ENCODE results near the gene DNAJB6. TPM values are rescaled to one million over a fixed set of nuclear protein-coding genes. Genes with fewer than 3 reads are reported as not detected.

Gene DNAJB6
- polyA plus RNA-seq, 4 donors: 151 to 175 (median 167) TPM

DNA sequence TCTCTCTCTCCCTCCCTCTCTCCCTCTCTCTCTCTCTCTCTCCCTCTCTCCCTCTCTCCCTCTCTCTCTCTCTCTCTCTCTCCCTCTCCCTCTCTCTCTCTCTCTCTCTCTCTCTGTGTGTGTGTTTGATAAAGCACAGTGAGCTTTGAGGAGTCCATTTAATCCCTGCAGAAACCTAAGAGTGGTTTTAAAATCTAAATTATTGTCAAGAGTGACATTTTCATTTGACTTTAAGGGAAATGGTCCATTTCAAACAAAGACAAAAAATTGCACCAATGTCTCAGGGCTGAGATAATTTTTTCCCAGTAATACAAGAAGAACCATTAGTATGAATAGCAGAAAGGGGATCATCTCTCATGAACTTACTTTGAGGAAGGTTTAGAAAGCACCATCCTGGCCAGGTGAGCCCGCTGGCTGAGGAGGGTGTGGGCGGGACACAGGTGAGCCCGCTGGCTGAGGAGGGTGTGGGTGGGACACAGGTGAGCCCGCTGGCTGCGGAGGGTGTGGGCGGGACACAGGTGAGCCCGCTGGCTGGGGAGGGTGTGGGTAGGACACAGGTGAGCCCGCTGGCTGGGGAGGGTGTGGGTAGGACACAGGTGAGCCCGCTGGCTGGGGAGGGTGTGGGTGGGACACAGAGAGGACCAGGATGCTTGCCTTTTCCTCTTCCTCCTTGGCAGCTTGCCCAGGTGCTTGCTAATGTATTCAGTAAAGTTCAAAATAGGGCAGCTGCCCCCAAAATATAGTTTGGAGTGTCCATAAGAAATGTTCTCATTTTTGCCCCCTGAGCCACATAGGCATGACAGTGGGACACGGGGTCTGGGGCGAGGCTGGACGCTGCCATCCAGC lies 125.0 kb downstream of the DNAJB6 start:
- DNase-seq (ENCODE audit: low read depth in 4 of 4, low spot score in 3 of 4): no peak

DNA sequence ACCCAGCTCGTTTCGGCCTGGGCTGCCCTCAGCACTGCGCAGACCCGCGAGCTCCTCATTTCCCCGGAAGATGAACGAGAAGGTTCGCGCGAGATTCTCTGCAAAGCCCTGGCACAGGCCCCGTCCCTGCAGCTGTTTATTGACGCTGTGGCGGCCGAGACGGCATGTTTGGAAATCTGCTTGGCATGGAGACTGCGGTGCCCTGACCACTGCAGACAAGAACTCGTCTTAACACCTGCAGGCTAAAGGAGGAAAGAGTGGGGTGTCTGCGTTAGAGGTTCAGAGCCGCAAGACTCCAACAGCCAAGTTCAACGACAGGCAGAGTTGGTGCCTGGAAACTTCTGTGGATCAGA lies 125.6 kb downstream of the DNAJB6 start:
- DNase-seq (ENCODE audit: low read depth in 4 of 4, low spot score in 3 of 4): no peak

DNA sequence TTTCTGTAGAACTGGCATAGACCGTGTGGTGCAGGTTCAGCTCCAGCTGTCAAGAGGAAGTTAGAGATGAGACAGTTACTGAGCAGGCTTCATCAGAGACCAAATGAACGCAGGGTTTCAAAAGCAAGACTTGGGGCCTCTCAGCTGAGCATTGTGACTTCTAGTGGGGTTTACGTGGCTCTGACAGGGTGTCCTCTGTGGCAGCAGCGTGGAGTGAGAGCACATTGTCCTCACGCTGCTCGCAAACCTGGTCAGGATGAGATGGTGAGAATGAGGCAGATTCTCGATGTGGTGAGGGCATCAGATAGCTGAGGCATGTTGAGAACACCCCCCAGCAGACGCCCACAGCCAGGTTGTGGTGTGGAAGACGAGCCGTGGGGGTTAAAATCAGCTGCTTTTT lies 126.0 kb downstream of the DNAJB6 start:
- no peak for DNase-seq (ENCODE audit: low read depth in 4 of 4, low spot score in 3 of 4)

DNA sequence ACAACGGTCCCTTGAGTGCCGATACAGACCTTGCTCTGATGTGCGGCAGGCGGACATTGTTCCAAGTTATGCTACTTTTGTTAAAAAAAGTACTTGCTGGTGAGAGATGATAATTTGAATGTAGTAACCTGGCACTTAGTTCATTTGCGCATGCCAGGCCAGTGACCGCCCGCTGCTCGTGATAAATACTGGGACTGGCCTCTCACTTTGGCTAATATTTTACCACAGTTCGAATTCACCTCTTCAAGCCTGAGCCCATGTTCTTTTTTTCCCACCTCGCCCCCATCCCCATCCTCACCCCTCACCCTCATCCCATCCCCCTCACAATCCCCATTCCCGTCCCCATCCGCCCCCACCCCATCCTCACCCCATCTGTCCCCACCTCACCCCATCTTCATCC lies 126.4 kb downstream of the DNAJB6 start:
- DNase-seq (ENCODE audit: low read depth in 4 of 4, low spot score in 3 of 4): no peak

DNA sequence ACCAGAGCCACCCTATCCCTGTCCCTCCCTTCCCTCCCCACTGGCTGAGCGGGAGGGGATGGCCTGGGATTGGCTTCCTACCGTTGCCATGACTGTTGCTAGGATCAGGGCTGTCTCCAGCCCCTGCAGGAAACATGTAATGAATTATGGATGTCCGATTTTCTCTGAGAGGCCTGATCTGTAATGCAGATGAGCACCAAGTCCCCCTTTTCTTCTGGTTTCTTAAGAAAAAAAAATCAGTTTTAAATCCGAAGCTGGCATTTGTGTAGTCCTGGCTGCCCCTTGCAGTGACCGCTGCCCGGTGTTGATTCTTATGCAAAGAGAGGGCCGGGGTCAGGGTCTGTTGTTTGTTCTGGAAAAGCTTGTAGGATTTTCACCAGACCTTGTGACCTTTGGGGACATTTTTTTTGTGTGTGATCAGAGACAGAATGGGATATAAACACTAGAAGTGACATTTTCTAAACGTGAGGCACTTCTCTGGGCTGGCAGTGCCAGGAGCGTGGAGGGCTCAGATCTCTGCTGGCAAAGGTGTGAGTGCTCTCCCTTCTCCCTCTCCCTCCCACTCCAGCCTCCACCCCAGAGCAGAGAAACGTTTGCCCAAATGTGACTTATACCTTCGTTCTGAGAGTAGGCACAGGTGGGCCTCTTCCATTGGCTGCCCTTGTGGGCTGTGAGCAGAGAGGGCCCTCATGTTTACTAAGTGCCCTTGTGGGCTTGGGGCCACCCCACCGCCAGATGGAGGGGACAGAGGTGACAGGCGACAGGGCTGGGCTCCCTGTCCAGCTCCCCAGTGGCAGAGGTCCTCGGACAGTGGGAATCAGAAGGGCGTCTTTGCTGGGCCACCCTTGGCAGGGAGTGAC lies 127.5 kb downstream of the DNAJB6 start:
- DNase-seq (ENCODE audit: low read depth in 4 of 4, low spot score in 3 of 4): no peak

DNA sequence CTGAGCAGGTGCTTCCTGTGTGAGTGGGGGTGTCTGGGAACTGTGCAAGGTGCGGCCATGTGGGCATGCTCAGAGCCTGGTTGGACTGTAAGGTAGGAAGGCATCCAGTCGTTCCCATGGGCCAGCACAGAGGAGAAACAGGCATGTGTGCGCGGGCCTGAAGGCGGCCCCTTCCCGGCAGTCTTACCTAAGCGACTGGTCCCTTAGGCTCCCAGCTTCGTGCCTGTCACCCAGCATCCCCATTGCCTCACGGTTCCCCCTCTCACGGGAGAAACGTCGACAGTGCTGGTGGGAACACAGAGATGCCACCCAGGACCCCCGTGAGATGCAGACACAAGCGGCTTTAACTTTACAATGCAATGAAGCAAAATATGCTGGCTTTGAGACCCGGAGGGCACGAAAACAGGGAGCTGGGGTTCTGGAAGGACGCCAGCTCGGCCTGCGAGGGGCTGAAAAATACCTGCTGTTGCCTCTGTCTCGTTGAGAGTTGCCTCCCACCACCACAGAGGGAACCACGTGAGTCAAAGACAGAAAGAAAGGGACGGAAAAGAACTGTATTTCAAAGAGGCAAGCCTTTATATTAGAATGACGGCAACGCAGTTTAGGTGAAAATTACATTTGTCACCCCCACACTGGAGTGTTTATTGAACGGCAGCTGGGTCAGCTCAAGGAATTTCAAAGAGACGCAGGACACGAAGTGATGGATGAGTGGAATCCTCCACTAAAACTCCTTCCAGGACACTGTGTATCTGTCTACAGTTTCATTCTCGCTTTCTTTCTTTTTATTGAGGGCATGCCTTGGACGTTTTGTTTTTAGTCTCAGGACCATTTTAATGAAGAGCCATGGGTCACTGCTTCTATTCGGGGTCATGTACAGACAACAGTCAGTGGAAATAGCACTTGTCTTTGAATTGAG lies 128.4 kb downstream of the DNAJB6 start:
- peak in 1 of 4 donors; percentile 22 for DNase-seq (ENCODE audit: low read depth in 4 of 4, low spot score in 3 of 4)

DNA sequence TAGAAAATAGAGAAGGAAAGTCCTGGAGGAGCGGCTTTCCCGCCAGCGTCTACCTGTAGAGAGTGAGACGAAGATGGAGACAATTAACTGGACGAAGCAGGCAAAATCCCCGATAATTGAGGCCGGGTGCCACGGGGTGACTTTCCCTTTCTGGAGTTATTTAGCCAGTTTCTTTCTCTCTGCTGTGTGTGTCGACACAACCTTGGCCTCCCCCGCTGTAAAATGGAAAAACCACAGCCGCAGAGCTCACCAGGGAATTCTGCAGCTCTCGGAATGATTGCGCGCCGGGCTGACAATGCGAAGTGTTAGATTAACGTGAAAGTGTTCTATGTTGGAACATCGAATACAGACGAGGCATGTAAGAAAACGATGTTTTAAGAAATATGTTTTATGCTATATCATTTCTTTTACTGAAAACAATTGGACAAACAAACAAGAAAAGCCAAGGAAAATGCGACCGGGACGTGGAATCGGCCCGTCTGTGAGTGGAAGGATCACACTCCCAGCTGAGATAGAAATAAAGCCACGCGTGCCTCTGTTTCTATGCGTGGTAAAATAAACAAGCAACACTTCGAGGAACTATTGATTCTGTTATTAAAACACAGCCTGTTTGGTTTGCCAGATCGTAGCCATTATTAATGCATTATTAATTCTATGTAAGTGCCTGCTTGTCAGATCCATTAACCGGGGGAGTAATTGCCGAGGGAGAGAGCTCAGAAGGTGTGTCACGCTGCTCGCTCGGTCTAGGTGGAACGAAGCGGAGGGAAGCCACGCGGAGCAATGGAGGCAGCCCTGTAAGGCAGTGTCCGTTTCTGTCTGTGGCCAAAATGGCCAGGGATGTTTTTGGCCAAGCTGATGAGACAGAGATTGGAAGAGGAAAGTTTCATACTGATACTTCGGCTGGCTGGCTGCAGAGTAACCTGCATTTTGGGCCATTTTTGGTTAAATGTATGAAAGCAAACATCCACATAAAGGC lies 129.4 kb downstream of the DNAJB6 start:
- no peak for DNase-seq (ENCODE audit: low read depth in 4 of 4, low spot score in 3 of 4)

DNA sequence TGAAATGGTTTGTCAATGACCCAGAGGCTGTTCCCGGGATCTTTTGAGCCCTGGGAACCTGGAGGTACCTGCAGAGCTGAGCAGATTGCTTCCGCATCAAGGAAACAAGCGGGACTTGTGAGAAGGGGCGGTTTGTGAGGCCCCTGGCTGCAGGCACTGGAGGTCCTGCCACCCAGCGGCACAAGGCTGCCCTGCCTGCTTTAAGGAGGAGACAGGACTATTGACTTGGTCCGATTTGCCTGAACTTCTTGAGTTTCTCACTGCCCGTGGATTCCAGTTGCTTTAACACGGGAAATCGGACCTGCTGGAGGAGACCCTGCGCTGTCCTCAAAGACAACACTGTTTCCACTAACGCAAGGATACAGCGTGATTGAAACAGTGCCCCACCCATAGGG lies 130.1 kb downstream of the DNAJB6 start:
- no peak for DNase-seq (ENCODE audit: low read depth in 4 of 4, low spot score in 3 of 4)

Other genes starting within 250 kb of the DNAJB6 start
- 10 to 100 TPM; 39.1 to 44.9 (median 42.9) TPM for gene UBE3C, start 198.1 kb upstream of the DNAJB6 start, polyA plus RNA-seq (ENCODE audit: insufficient read length in 4 of 4)